ENCODE measurements around the gene FCHO1. TPM values are rescaled to one million over a fixed set of nuclear protein-coding genes. Genes with fewer than 3 reads are reported as not detected.

The FCHO1 gene
- total RNA-seq, 1 donor from 2014 or later = 0.98 TPM

GRCh38 chr19:17753976-17754375 is 2.7 kb downstream of the FCHO1 start:
- H3K9me3 Mint-ChIP-seq (ENCODE audit: low read depth) = no peaks in the 10 kb centered on the region
- DNase-seq (ENCODE audit: low spot score, unreplicated experiment) = no peak
- H3K27me3 Mint-ChIP-seq = peaks cover 9% of the 10 kb centered on the region
- no peak overlapping the region for H3K4me3 Mint-ChIP-seq (ENCODE audit: low read depth)
- no peaks in the 10 kb centered on the region for H3K36me3 Mint-ChIP-seq (ENCODE audit: insufficient read depth)
- TF ChIP-seq CTCF (IDR thresholded peaks at IDR 0.05; ENCODE audit: unreplicated experiment) = no peak
- H3K27ac Mint-ChIP-seq = no peak overlapping the region
- no peaks in the 10 kb centered on the region for H3K4me1 Mint-ChIP-seq (ENCODE audit: low read depth)

GRCh38 chr19:17754634-17755442 is 3.6 kb downstream of the FCHO1 start:
- Mint-ChIP-seq H3K9me3 (ENCODE audit: low read depth) (no peaks in the 10 kb centered on the region), H3K27ac (no peak overlapping the region), H3K36me3 (ENCODE audit: insufficient read depth) (no peaks in the 10 kb centered on the region), H3K4me1 (ENCODE audit: low read depth) (no peaks in the 10 kb centered on the region), H3K27me3 (peaks cover under 1% of the 10 kb centered on the region), H3K4me3 (ENCODE audit: low read depth) (no peak overlapping the region)
- TF ChIP-seq CTCF (IDR thresholded peaks at IDR 0.05; ENCODE audit: unreplicated experiment) = no peak
- no peak for DNase-seq (ENCODE audit: low spot score, unreplicated experiment)

GRCh38 chr19:17755443-17755890 is 4.2 kb downstream of the FCHO1 start:
- Mint-ChIP-seq H3K27ac (no peak overlapping the region), H3K36me3 (ENCODE audit: insufficient read depth) (no peaks in the 10 kb centered on the region), H3K4me3 (ENCODE audit: low read depth) (no peak overlapping the region), H3K4me1 (ENCODE audit: low read depth) (no peaks in the 10 kb centered on the region), H3K9me3 (ENCODE audit: low read depth) (no peaks in the 10 kb centered on the region), H3K27me3 (no peaks in the 10 kb centered on the region)
- no peak for DNase-seq (ENCODE audit: low spot score, unreplicated experiment)
- no peak for TF ChIP-seq CTCF (IDR thresholded peaks at IDR 0.05; ENCODE audit: unreplicated experiment)

- no peak for TF ChIP-seq CTCF (IDR thresholded peaks at IDR 0.05; ENCODE audit: unreplicated experiment)
- Mint-ChIP-seq H3K4me1 (ENCODE audit: low read depth) (no peaks in the 10 kb centered on the region), H3K27ac (no peak overlapping the region), H3K4me3 (ENCODE audit: low read depth) (no peak overlapping the region), H3K36me3 (ENCODE audit: insufficient read depth) (no peaks in the 10 kb centered on the region), H3K27me3 (no peaks in the 10 kb centered on the region), H3K9me3 (ENCODE audit: low read depth) (no peaks in the 10 kb centered on the region)
- peak; percentile 24 for DNase-seq (ENCODE audit: low spot score, unreplicated experiment)
Observed at GRCh38 chr19:17755977-17756670, 4.8 kb downstream of the FCHO1 start.

GRCh38 chr19:17757125-17757524 is 5.8 kb downstream of the FCHO1 start:
- TF ChIP-seq CTCF (IDR thresholded peaks at IDR 0.05; ENCODE audit: unreplicated experiment) = no peak
- Mint-ChIP-seq H3K4me1 (ENCODE audit: low read depth) (no peaks in the 10 kb centered on the region), H3K4me3 (ENCODE audit: low read depth) (no peak overlapping the region), H3K27ac (no peak overlapping the region), H3K9me3 (ENCODE audit: low read depth) (no peaks in the 10 kb centered on the region), H3K27me3 (no peaks in the 10 kb centered on the region), H3K36me3 (ENCODE audit: insufficient read depth) (no peaks in the 10 kb centered on the region)
- no peak for DNase-seq (ENCODE audit: low spot score, unreplicated experiment)
